Right lobe of liver (tissue), 4 donors: Measurements from ENCODE around the gene RUSF1.
A peak's percentile ranks its signal among the peaks of the same experiment; 100 is the strongest.

Experiments used
- CTCF ChIP-seq, 4 donors: fragments of 200-600 bp in 3 of 4; fragments of 450-650 bp in 1 of 4; IDR thresholded peaks; one replicate each; pipeline versions ENCODE4 v1.5.1 to v1.8.0; 2016 to 2022; ENCODE audit warnings: antibody characterized with exemption in 4 of 4, mild to moderate bottlenecking in 2 of 4
- POLR2A ChIP-seq: fragments of 450-650 bp; IDR thresholded peaks from one replicate; pipeline ENCODE4 v1.6.1; 2017; ENCODE audit warnings: antibody characterized with exemption, mild to moderate bottlenecking
- donor health status: DM: no; HTN: no; CAD: no.
- donor health status: DM: no; HTN: no; CAD: no.
- donor health status: DM: no; HTN: yes; CAD: no.

- TF ChIP-seq CTCF (IDR thresholded peaks at IDR 0.05) (peak; percentile 35 to 55 (median 51)), POLR2A (no peak)
Observed at GRCh38 chr16:31460582-31461002, 47.6 kb downstream of the RUSF1 start.
